CD4-positive, alpha-beta memory T cell (primary cell): ENCODE measurements around the gene TPRN. TPM values are rescaled to one million over a fixed set of nuclear protein-coding genes. Genes with fewer than 3 reads are reported as not detected.

Experiments used
- CTCF ChIA-PET: fragments of 350-600 bp; sonication (Branson Sonifier 250); formaldehyde crosslinking; loops from one replicate; lab custom pipeline; 2021; ENCODE audit warnings: inconsistent platforms; ENCODE audit not compliant: partially characterized antibody; lab: Charles Lee
- POLR2A ChIA-PET: fragments of 350-600 bp; sonication (Branson Sonifier 250); formaldehyde crosslinking; loops from one replicate; lab custom pipeline; 2021; ENCODE audit not compliant: partially characterized antibody; lab: Charles Lee
- DNase-seq, 5 donors: peaks; one replicate each; pipeline versions ENCODE4 v3.0.0 to v3.0.0-alpha.2; 2020 to 2022; ENCODE audit warnings: mixed read lengths in 1 of 5
- H3K27ac ChIP-seq: one replicate; pipeline ENCODE4 v1.7.0; 2013; ENCODE audit warnings: low read depth, low read length
- H3K27me3 ChIP-seq: 2 replicates; pipeline ENCODE4 v1.7.0; 2013; ENCODE audit warnings: mild to moderate bottlenecking, low read length, moderate library complexity; ENCODE audit not compliant: insufficient read depth
- H3K36me3 ChIP-seq: 2 replicates; pipeline ENCODE4 v1.7.0; 2013; ENCODE audit warnings: mild to moderate bottlenecking, low read length, moderate library complexity; ENCODE audit not compliant: insufficient read depth
- H3K4me1 ChIP-seq: 2 replicates; pipeline ENCODE4 v1.7.0; 2013; ENCODE audit warnings: mild to moderate bottlenecking, low read length, moderate library complexity; ENCODE audit not compliant: insufficient read depth
- H3K4me3 ChIP-seq, 2 donors: one replicate each; pipeline ENCODE4 v1.7.0; 2013; ENCODE audit warnings: low read length in 2 of 2, mild to moderate bottlenecking in 1 of 2
- H3K9me3 ChIP-seq, 2 donors: one replicate each; pipeline ENCODE4 v1.7.0; 2013; ENCODE audit warnings: low read length in 2 of 2, control low read depth in 1 of 2; ENCODE audit not compliant: control insufficient read depth in 1 of 2
- H3K27ac Mint-ChIP-seq, 7 donors: one replicate each; pipeline ENCODE4 v1.8.0; 2020 to 2021; ENCODE audit warnings: mixed read lengths in 7 of 7, mild to moderate bottlenecking in 6 of 7, inconsistent platforms in 3 of 7, moderate library complexity in 3 of 7
- H3K27me3 Mint-ChIP-seq, 2 donors: one replicate each; pipeline ENCODE4 v1.8.0; 2020 to 2021; ENCODE audit warnings: mixed read lengths in 2 of 2
- H3K36me3 Mint-ChIP-seq, 2 donors: one replicate each; pipeline ENCODE4 v1.8.0; 2020 to 2021; ENCODE audit warnings: mixed read lengths in 2 of 2, inconsistent platforms in 1 of 2, mild to moderate bottlenecking in 1 of 2
- H3K4me1 Mint-ChIP-seq, 4 donors: one replicate each; pipeline ENCODE4 v1.8.0; 2020 to 2021; ENCODE audit warnings: mixed read lengths in 4 of 4, mild to moderate bottlenecking in 1 of 4
- H3K4me3 Mint-ChIP-seq, 8 donors: one replicate each; pipeline ENCODE4 v1.8.0; 2020 to 2021; ENCODE audit warnings: mixed read lengths in 8 of 8, mild to moderate bottlenecking in 7 of 8, moderate library complexity in 6 of 8, inconsistent platforms in 3 of 8
- H3K9me3 Mint-ChIP-seq, 8 donors: one replicate each; pipeline ENCODE4 v1.8.0; 2020 to 2021; ENCODE audit warnings: mixed read lengths in 8 of 8, mild to moderate bottlenecking in 5 of 8, inconsistent platforms in 3 of 8, moderate library complexity in 1 of 8
- intact Hi-C: fragments of 100-400 bp; cut with micrococcal nuclease; formaldehyde crosslinking; loops from one replicate; pipeline ENCODE4 v1.15.1; 2023
- polyA plus RNA-seq, 2 donors: library from polyadenylated mRNA; unstranded; fragments of 300-500 nt; fragmentation: Illumina TruSeq; gene quantifications; one replicate each; pipeline ENCODE4 v1.2.3, GENCODE V29; 2021
- total RNA-seq, 2 experiments: library from RNA; stranded (reverse); gene quantifications; one replicate each; pipeline ENCODE4 v1.2.3, GENCODE V29; 2021

Gene TPRN
- total and polyA plus RNA-seq, 4 experiments from 2014 or later = 0.27 to 8.6 (median 4.5) TPM

GRCh38 chr9:137227853-137228505 lies 27.4 kb upstream of the TPRN start:
- Mint-ChIP-seq H3K4me3 (peak overlapping the region in 1 of 8 donors; percentile 55), H3K36me3 (no peaks in the 10 kb centered on the region), H3K9me3 (no peaks in the 10 kb centered on the region), H3K27me3 (peaks cover 3 to 4% of the 10 kb centered on the region in 2 donors), H3K4me1 (peaks cover 2 to 18% (median 5%) of the 10 kb centered on the region in 4 donors), H3K27ac (peak overlapping the region in 5 of 7 donors; percentile 11 to 79 (median 57))
- ChIA-PET CTCF (interaction anchor here (0.6 to 4.6 kb wide), 12 partner anchors 9 to 132 kb away, joined by 3 to 33 read pairs (median 5); partner anchors contain the start of genes ANAPC2, SSNA1 and TPRN), POLR2A (interaction anchor here (1.0 to 2.0 kb wide), 5 partner anchors 13 to 141 kb away, joined by 3 to 11 read pairs (median 8); partner anchors contain the start of genes ANAPC2, MAN1B1, SSNA1 and TUBB4B)
- no peaks in the 10 kb centered on the region for H3K27me3 ChIP-seq
- no peak for DNase-seq
- no peaks in the 10 kb centered on the region for H3K9me3 ChIP-seq
- no peak overlapping the region for H3K27ac ChIP-seq
- intact Hi-C loops = loop anchor here (1.0 kb wide), 5 partner anchors 52 to 441 kb away; partner anchors contain the start of gene NPDC1
- H3K36me3 ChIP-seq = no peaks in the 10 kb centered on the region
- H3K4me1 ChIP-seq = peaks cover 11% of the 10 kb centered on the region
- no peak overlapping the region for H3K4me3 ChIP-seq

DNA sequence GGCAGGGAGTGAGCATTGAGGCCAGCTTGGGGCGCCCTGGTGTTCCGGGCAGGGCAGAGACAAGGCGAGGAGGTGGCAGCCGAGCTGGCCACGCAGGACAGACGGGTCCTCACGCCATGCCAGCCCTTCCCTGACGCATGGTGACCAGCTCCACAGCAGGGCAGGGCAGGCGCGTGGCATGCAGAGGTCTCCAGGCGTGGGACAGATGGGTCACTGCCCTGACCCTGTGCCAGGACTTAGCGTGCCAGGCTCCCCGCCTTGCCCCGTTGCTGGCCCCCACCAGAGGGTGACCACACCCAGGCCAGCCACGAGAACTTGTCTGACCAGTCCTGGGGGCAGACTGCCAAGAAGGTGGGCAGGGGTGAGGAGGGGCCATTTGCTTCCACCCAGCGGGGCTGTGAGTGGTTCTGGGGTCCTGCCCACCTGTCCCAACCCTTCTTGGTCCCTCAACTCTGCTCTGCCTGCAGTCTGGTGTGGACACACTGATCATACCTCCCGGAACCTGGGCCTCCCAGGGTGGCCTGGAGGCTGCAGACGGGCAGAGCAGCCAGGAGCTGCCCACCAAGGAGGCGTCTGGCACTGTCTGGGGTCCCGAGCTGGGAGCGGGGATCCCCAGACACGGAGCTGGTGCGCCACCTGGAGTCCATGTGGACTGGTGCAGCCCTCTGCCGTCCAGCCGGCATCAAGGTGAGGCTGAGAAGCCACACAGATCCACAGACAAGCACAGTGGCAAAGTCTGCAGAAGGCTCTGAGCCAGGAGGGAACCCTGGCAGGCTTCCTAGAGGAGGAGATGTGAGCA lies 26.7 kb upstream of the TPRN start, which contains the start of gene RNF224:
Gene RNF224, plus strand, starts transcription at position 449 of the 799 bp plus-strand sequence. CDS start 834 bp downstream, outside the sequence.
- no peaks in the 10 kb centered on the region for H3K27me3 ChIP-seq
- no peaks in the 10 kb centered on the region for H3K36me3 Mint-ChIP-seq
- H3K9me3 ChIP-seq = no peaks in the 10 kb centered on the region
- H3K4me3 ChIP-seq = no peak within 1 kb of the TSS
- intact Hi-C loops = loop anchor here (1.0 kb wide), 5 partner anchors 51 to 440 kb away; partner anchors contain the start of gene NPDC1
- POLR2A ChIA-PET = interaction anchor here (0.5 to 2.0 kb wide), 11 partner anchors 10 to 500 kb away, joined by 3 to 11 read pairs (median 4); partner anchors contain the start of genes ANAPC2, MAN1B1, SSNA1 and TPRN
- H3K9me3 Mint-ChIP-seq = no peaks in the 10 kb centered on the region
- CTCF ChIA-PET = interaction anchor here (0.6 to 4.6 kb wide), 15 partner anchors 10 to 181 kb away, joined by 3 to 33 read pairs (median 5); partner anchors contain the start of genes ANAPC2, NPDC1, SSNA1 and TPRN
- H3K27me3 Mint-ChIP-seq = peaks cover 3 to 4% of the 10 kb centered on the region in 2 donors
- H3K4me1 ChIP-seq = peaks cover 18% of the 10 kb centered on the region
- H3K36me3 ChIP-seq = no peaks in the 10 kb centered on the region
- peak; percentile 73 to 79 (median 74) for DNase-seq
- H3K27ac ChIP-seq = no peak within 1 kb of the TSS
- H3K4me3 Mint-ChIP-seq = peak within 1 kb of the TSS in 2 of 8 donors; percentile 5 to 55
- peaks cover 2 to 19% (median 6%) of the 10 kb centered on the region in 4 donors for H3K4me1 Mint-ChIP-seq
- H3K27ac Mint-ChIP-seq = peak within 1 kb of the TSS in 5 of 7 donors; percentile 11 to 79 (median 57)

- H3K27ac ChIP-seq = no peak overlapping the region
- H3K36me3 Mint-ChIP-seq = no peaks in the 10 kb centered on the region
- peaks cover 18% of the 10 kb centered on the region for H3K4me1 ChIP-seq
- H3K36me3 ChIP-seq = no peaks in the 10 kb centered on the region
- DNase-seq = no peak
- H3K27me3 ChIP-seq = no peaks in the 10 kb centered on the region
- intact Hi-C loops = loop anchor here (1.0 kb wide), 5 partner anchors 50 to 439 kb away; partner anchors contain the start of gene NPDC1
- ChIA-PET POLR2A (interaction anchor here (0.8 to 4.2 kb wide), 9 partner anchors 10 to 139 kb away, joined by 3 to 31 read pairs (median 4); partner anchors contain the start of genes ANAPC2, MAN1B1, SSNA1 and TPRN), CTCF (interaction anchor here (1.1 to 4.6 kb wide), 10 partner anchors 19 to 180 kb away, joined by 3 to 33 read pairs (median 6); partner anchors contain the start of genes ANAPC2, NPDC1 and SSNA1)
- H3K4me1 Mint-ChIP-seq = peaks cover 2 to 19% (median 6%) of the 10 kb centered on the region in 4 donors
- peaks cover 3 to 4% of the 10 kb centered on the region in 2 donors for H3K27me3 Mint-ChIP-seq
- peak overlapping the region in 1 of 7 donors; percentile 42 for H3K27ac Mint-ChIP-seq
- H3K9me3 Mint-ChIP-seq = no peaks in the 10 kb centered on the region
- no peak overlapping the region for H3K4me3 Mint-ChIP-seq
- no peak overlapping the region for H3K4me3 ChIP-seq
- no peaks in the 10 kb centered on the region for H3K9me3 ChIP-seq
Measured at GRCh38 chr9:137226338-137227053, 26.0 kb upstream of the TPRN start.

DNA sequence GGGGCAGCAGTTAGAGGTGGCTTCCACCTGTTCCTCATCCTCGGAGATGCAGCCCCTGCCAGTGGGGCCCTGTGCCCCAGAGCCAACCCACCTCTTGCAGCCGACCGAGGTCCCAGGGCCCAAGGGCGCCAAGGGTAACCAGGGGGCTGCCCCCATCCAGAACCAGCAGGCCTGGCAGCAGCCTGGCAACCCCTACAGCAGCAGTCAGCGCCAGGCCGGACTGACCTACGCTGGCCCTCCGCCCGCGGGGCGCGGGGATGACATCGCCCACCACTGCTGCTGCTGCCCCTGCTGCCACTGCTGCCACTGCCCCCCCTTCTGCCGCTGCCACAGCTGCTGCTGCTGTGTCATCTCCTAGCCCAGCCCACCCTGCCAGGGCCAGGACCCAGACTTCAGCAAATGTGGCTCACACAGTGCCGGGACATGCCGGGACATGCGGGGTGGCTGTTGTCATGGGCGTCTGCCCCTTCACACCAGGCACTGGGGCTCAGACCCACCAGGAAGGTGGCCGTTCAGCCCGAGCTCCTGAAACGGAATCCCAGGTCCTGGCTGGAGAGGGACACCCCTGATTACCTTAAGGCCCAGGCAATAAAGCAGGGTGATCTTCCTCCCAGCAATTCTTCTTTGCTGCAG lies 25.3 kb upstream of the TPRN start:
- Histone ChIP-seq H3K4me3 (no peak overlapping the region), H3K27me3 (no peaks in the 10 kb centered on the region), H3K27ac (no peak overlapping the region), H3K36me3 (no peaks in the 10 kb centered on the region), H3K4me1 (peaks cover 18% of the 10 kb centered on the region), H3K9me3 (no peaks in the 10 kb centered on the region)
- CTCF ChIA-PET = interaction anchor here (1.1 to 4.6 kb wide), 5 partner anchors 19 to 179 kb away, joined by 3 to 33 read pairs (median 7); partner anchors contain the start of gene NPDC1
- Mint-ChIP-seq H3K36me3 (no peaks in the 10 kb centered on the region), H3K9me3 (no peaks in the 10 kb centered on the region), H3K27ac (no peak overlapping the region), H3K4me3 (no peak overlapping the region), H3K4me1 (peaks cover 2 to 19% (median 6%) of the 10 kb centered on the region in 4 donors), H3K27me3 (peaks cover 3 to 4% of the 10 kb centered on the region in 2 donors)
- intact Hi-C loops = no loop called here
- POLR2A ChIA-PET = interaction anchor here (1.2 to 4.2 kb wide), 6 partner anchors 11 to 140 kb away, joined by 4 to 31 read pairs (median 8); partner anchors contain the start of genes ANAPC2, MAN1B1, SSNA1 and TUBB4B
- no peak for DNase-seq

DNA sequence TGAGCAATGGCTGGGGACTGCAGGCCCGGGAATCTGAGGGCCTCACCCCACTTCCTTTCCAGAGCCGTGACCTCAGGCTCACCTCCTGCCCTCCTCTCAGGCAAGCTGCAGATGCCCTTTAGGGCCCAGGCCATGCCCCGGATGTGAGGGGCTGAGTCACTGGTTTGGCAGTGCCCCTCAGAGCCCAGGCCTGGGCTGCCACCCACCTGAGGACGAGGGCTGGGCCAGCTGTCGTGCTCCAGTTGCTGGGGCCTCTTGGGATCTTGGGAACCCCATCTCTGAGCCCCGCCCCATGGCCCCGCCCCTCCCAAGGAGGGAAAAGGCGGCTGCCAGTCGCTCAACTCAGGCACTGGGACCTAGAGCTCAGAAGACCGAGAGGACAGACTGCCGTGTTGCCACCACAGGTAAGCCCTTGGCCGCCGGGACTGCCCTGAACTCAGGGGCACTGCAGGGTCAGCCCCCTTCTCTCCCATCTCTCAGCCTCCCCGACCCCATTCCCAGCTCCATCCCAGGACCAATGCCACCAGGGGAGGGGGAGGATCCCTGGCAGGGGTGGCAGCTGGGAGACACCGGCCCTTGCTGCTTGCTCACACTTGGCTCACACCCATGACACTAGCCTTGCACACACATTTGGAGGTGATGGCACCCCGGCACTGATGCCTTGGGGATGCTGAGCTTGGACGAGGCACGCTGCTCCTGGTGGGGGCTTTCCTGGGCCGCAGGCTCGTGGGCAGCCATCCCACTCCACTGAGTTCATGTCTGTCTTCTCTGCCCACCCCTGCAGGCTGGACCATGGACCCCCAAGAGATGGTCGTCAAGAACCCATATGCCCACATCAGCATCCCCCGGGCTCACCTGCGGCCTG lies 24.5 kb upstream of the TPRN start, which contains the start of gene CYSRT1:
Gene CYSRT1, plus strand, starts transcription at position 345 of the 865 bp plus-strand sequence. Its CDS starts 448 bp downstream, at position 793.
- Histone ChIP-seq H3K27me3 (no peaks in the 10 kb centered on the region), H3K27ac (peak within 1 kb of the TSS; percentile 83), H3K4me1 (peaks cover 18% of the 10 kb centered on the region), H3K36me3 (no peaks in the 10 kb centered on the region), H3K4me3 (peak within 1 kb of the TSS; percentile 66 to 85), H3K9me3 (no peaks in the 10 kb centered on the region)
- Mint-ChIP-seq H3K27me3 (peaks cover 2 to 3% of the 10 kb centered on the region in 2 donors), H3K36me3 (no peaks in the 10 kb centered on the region), H3K4me1 (peaks cover 2 to 19% (median 6%) of the 10 kb centered on the region in 4 donors), H3K27ac (peak within 1 kb of the TSS; percentile 61 to 87 (median 84)), H3K9me3 (no peaks in the 10 kb centered on the region), H3K4me3 (peak within 1 kb of the TSS; percentile 62 to 84 (median 77))
- CTCF ChIA-PET = interaction anchor here (0.7 to 4.6 kb wide), 6 partner anchors 15 to 110 kb away, joined by 3 to 33 read pairs (median 4); partner anchors contain the start of genes TPRN and TUBB4B
- no peak for DNase-seq
- POLR2A ChIA-PET = interaction anchor here (1.0 to 4.2 kb wide), 9 partner anchors 8 to 139 kb away, joined by 3 to 47 read pairs (median 22); partner anchors contain the start of genes ANAPC2, MAN1B1, NELFB and SSNA1
- intact Hi-C loops = loop anchor here (5.0 kb wide), 1 partner anchor 498 kb away; no protein-coding TSS in a partner anchor
